GM12872 (cell line): ENCODE measurements around the gene SESN2.

Experiments
- TF ChIP-seq, protein P1 (sequence below): IDR thresholded peaks from 3 replicates; pipeline ENCODE4 v1.5.1; 2011; ENCODE audit warnings: low read depth, mild to moderate bottlenecking, low read length, moderate library complexity; ENCODE audit not compliant: insufficient read depth

The SESN2 gene

DNA sequence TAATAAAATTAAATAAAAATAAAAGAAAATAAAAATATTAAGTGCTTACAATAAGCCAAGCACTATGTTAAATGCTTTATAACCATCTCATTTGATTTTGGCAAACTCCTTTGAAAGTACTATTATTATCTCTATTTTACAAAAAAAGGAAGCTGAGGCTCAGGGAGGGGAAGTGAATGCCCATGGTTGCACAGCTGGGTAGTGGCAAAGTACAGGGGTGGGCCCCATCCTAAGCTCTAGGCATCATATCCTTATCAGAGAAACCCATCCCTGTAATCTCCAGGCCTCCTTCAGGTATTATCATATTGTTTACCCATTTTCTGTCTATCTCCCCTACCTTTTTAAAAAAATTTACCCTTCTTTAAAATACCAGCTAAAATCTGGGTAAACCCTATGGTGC is 67.2 kb downstream of the SESN2 start:
- TF ChIP-seq, protein P1, sequence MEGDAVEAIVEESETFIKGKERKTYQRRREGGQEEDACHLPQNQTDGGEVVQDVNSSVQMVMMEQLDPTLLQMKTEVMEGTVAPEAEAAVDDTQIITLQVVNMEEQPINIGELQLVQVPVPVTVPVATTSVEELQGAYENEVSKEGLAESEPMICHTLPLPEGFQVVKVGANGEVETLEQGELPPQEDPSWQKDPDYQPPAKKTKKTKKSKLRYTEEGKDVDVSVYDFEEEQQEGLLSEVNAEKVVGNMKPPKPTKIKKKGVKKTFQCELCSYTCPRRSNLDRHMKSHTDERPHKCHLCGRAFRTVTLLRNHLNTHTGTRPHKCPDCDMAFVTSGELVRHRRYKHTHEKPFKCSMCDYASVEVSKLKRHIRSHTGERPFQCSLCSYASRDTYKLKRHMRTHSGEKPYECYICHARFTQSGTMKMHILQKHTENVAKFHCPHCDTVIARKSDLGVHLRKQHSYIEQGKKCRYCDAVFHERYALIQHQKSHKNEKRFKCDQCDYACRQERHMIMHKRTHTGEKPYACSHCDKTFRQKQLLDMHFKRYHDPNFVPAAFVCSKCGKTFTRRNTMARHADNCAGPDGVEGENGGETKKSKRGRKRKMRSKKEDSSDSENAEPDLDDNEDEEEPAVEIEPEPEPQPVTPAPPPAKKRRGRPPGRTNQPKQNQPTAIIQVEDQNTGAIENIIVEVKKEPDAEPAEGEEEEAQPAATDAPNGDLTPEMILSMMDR: no peak

- TF ChIP-seq, protein P1: no peak
These were observed 67.7 kb downstream of the SESN2 start for GRCh38 chr1:28326984-28327383.

GRCh38 chr1:28328228-28328648 is 68.9 kb downstream of the SESN2 start:
- TF ChIP-seq, protein P1: no peak

DNA sequence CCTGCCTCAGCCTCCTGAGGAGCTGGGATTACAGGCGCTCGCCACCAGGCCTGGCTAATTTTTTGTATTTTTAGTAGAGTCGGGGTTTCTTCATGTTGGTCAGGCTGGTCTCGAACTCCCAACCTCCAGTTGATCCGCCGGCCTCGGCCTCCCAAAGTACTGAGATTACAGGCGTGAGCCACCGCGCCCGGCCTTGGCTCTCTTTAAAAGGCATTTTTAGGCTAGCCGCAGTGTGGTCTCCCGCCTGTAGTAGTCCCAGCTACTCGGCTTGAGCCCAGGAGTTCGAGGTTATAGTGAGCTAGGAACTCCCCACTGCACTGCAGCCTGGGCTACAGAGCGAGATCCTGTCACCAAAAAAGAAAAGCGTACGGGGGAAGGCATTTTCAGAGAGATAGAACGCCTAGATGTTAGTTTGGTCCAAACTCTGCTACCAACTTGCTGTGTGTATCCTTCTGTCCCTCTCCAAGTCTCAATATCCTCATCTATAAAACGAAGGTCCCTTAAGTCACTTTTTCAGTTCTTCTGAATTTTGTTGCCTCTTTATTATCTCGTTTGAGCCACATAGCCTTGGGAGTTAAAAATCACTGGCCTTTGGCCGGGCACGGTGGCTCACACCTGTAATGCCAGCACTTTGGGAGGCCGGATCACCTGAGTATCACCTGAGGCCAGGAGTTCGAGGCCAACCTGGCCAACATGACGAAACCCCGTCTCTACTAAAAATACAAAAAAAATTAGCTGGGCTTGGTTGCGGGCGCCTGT is 70.3 kb downstream of the SESN2 start:
- TF ChIP-seq, protein P1: 0 out of 3 replicates have a peak, but pooled peaks have one; percentile 5
